Activated T-helper 1 cell treated with anti-CD3 and anti-CD28 coated beads, Interleukin-2, amount 50 U/mL, for 16 hours (primary cell): ENCODE data around the gene VGLL2.

Experiments
- DNase-seq, 2 donors: peaks; one replicate each; pipeline ENCODE4 v3.0.0-alpha.2; 2020; ENCODE audit warnings: low read depth in 1 of 2, low spot score in 1 of 2

The VGLL2 gene

DNA sequence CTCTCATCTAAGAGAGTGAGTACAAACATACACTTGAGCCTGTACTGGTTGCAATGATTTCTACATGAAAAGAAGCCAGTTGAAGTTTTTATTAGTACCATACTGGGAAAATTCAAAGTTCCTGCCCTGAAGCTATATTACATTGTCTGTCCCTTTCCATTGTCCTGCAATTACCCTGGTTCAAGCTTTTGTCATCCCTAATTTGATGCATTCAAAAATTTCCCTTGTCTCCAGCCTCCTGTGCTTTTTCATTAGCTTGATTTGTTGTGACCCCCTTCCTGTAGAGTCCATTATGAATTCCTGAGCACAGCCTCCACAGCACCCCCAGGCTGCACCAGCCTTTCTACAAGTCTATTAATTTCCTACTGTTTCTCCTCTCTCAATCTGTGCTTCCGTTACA lies 46.4 kb downstream of the VGLL2 start:
- DNase-seq, result no peak

DNA sequence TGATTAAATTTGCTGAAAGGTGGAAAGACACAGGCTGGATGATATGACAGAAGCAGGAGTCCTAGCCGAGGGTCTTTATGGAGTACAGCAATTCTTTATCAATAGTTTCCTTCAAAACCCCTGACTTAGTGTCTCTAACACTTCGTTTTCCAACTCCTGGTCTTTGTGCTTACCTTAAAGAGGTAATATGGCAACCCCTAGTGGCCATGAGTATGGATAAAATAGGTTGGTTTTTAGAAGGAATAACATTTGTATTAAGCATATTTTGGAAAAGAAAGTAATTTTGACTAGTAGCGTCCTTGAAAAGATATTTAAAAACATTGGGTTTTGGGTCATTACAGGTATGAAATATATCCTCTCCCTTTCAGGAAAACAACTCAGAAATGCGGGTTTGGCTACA lies 51.9 kb downstream of the VGLL2 start:
- DNase-seq, result no peak
